Mesothelial cell of epicardium (in vitro differentiated cells): ENCODE results near the gene DLG5. TPM values are rescaled to one million over a fixed set of nuclear protein-coding genes. Genes with fewer than 3 reads are reported as not detected.

Source experiments
- DNase-seq, 2 experiments: peaks; one replicate each; pipeline ENCODE4 v3.0.0; 2021; ENCODE audit warnings: low spot score in 2 of 2; ENCODE audit not compliant: unreplicated experiment in 2 of 2
- H3K27ac Mint-ChIP-seq: 2 replicates; pipeline ENCODE4 v1.8.0; 2021; ENCODE audit warnings: mixed read lengths
- H3K27me3 Mint-ChIP-seq: 2 replicates; pipeline ENCODE4 v1.8.0; 2021; ENCODE audit warnings: low read depth, mixed read lengths
- H3K36me3 Mint-ChIP-seq: 2 replicates; pipeline ENCODE4 v1.8.0; 2021; ENCODE audit warnings: mixed read lengths
- H3K4me1 Mint-ChIP-seq: 2 replicates; pipeline ENCODE4 v1.8.0; 2021; ENCODE audit warnings: mixed read lengths
- H3K4me3 Mint-ChIP-seq: 2 replicates; pipeline ENCODE4 v1.8.0; 2021; ENCODE audit warnings: mild to moderate bottlenecking, moderate library complexity, mixed read lengths
- H3K9me3 Mint-ChIP-seq: 2 replicates; pipeline ENCODE4 v1.8.0; 2021; ENCODE audit warnings: mixed read lengths
- CTCF ChIP-seq: fragments of 200-600 bp; sonication (generic); IDR thresholded peaks from one replicate; pipeline ENCODE4 v1.5.0; 2021; ENCODE audit warnings: antibody characterized with exemption; ENCODE audit not compliant: unreplicated experiment
- total RNA-seq: library from RNA; stranded (reverse); gene quantifications from 3 replicates; pipeline ENCODE4 v1.2.1, GENCODE V29; 2021

DLG5 gene
- total RNA-seq, 1 donor from 2014 or later, result 82.2 TPM

GRCh38 chr10:77921395-77921794 lies 5.2 kb downstream of the DLG5 start:
- no peak for TF ChIP-seq CTCF
- H3K4me3 Mint-ChIP-seq, result no peak overlapping the region
- peaks cover 3% of the 10 kb centered on the region for H3K36me3 Mint-ChIP-seq
- no peak overlapping the region for H3K27ac Mint-ChIP-seq
- no peaks in the 10 kb centered on the region for H3K9me3 Mint-ChIP-seq
- no peak for DNase-seq
- H3K27me3 Mint-ChIP-seq, result no peaks in the 10 kb centered on the region
- peaks cover 34% of the 10 kb centered on the region for H3K4me1 Mint-ChIP-seq

- H3K27ac Mint-ChIP-seq, result peak overlapping the region; percentile 45
- no peaks in the 10 kb centered on the region for H3K9me3 Mint-ChIP-seq
- no peak for DNase-seq
- no peaks in the 10 kb centered on the region for H3K27me3 Mint-ChIP-seq
- peaks cover 33% of the 10 kb centered on the region for H3K4me1 Mint-ChIP-seq
- H3K4me3 Mint-ChIP-seq, result no peak overlapping the region
- H3K36me3 Mint-ChIP-seq, result peaks cover 3% of the 10 kb centered on the region
- TF ChIP-seq CTCF, result no peak
These were observed 6.1 kb downstream of the DLG5 start for GRCh38 chr10:77920495-77920894.

- Mint-ChIP-seq H3K4me1 (peaks cover 26% of the 10 kb centered on the region), H3K27ac (peak overlapping the region; percentile 45), H3K27me3 (no peaks in the 10 kb centered on the region), H3K9me3 (no peaks in the 10 kb centered on the region), H3K4me3 (no peak overlapping the region), H3K36me3 (peaks cover 3% of the 10 kb centered on the region)
- DNase-seq, result no peak
- no peak for TF ChIP-seq CTCF
These were observed 6.8 kb downstream of the DLG5 start for GRCh38 chr10:77919713-77920108.

GRCh38 chr10:77915319-77916105 lies 11.0 kb downstream of the DLG5 start:
- H3K36me3 Mint-ChIP-seq, result peaks cover 3% of the 10 kb centered on the region
- no peak overlapping the region for H3K4me3 Mint-ChIP-seq
- no peak overlapping the region for H3K27ac Mint-ChIP-seq
- no peaks in the 10 kb centered on the region for H3K9me3 Mint-ChIP-seq
- peaks cover 14% of the 10 kb centered on the region for H3K4me1 Mint-ChIP-seq
- TF ChIP-seq CTCF, result no peak
- H3K27me3 Mint-ChIP-seq, result no peaks in the 10 kb centered on the region
- no peak for DNase-seq

GRCh38 chr10:77913090-77913489 lies 13.5 kb downstream of the DLG5 start:
- Mint-ChIP-seq H3K27me3 (no peaks in the 10 kb centered on the region), H3K4me1 (peaks cover 14% of the 10 kb centered on the region), H3K9me3 (no peaks in the 10 kb centered on the region), H3K36me3 (peaks cover 3% of the 10 kb centered on the region), H3K27ac (no peak overlapping the region), H3K4me3 (no peak overlapping the region)
- no peak for DNase-seq
- no peak for TF ChIP-seq CTCF
